ENCODE measurements around the gene ATF7IP2.
"Not testable (repeated sequence)": the region's sequence is repeated elsewhere in the genome, so short reads cannot be mapped to it uniquely, and the experiment has no call there.

Gene ATF7IP2

DNA sequence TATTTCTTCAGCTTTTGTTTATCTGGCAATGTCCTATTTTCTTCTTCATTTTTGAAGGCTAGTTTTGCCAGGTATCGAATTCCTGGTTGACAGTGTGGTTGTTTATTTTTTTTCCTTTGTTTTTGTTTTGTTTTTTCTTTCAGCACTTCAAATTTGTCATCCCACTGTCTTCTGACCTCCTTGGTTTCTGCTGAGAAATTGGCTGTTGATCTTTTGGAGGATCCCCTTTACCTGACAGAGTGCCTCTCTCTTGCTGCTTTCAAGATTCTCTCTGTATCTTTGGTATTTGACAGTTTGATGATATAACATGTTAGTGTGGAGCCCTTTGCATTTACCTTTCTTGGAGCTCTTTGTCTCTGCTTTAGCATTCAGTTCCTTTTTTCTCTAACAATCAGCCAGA, 9.6 kb upstream of the ATF7IP2 start:
- DNase-seq (ENCODE audit: low read depth in 2 of 2), result no peak

DNA sequence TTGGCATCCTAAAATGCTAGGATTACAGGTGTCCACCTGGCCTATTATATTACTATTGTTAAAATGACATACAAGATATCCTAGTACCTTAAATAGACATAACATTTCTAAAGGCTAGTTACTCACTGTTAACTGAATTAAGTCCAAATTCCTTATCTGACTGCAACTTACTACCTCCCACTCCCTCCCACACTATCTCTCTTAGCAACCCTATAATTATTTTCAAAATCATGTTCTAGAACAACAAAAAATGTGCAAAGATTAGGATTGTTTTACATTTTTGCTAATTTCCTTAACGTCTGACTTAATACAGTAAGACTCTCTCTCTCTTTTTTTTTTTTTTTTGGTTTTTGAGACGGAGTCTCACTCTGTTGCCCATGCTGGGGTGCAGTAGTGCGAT, 2.2 kb upstream of the ATF7IP2 start:
- DNase-seq (ENCODE audit: low read depth in 2 of 2), result no peak

DNA sequence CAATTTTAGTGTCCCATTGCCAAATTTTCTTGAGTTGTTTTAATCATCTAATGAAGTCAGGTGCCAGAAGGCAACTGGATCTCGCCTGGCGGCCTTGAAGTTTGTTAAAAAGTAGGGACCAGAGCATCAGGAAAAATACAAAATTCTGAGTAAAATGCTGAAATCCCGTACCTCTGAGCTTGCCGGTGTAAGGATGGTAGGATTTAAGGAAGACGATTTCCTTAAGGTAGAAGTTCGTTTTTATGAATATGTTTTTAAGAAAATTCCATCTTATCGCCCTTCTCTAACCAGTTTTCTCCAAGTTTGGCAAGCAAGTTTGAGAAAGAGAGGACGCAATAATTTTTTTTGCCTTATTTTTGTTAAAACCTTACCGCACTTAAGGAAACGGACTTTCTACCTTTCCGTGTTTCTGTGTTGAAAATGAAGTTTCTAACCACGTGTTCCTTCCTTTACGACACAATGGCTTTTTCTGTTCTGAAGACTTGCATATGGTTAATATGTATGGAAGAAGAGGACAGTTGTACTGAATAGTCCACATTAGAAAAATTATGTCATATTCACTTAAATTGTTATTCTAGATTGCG, 748 bp downstream of the ATF7IP2 start:
- no peak for DNase-seq (ENCODE audit: low read depth in 2 of 2)

DNA sequence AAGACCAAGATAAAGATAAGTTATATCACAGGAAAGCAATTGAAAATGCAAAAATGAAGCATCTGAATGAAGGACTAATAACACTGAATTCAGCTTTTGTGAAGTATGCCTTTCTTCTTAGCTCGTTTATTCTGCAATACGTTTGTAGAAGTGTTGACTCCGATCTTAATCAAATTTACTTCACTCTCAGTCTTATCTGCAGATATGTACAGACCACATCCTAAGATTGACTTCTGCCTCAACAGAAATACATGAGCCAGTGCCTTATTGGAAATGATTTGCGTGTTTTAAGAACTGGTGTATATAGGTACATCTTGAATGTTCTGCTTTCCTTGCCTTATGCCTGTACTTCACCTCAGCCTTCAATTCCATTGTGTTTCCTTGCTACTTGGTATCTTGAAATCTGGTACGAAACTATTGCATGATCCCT, 1.3 kb downstream of the ATF7IP2 start:
- DNase-seq (ENCODE audit: low read depth in 2 of 2), result no peak

GRCh38 chr16:10388988-10389387, 3.1 kb downstream of the ATF7IP2 start:
- DNase-seq (ENCODE audit: low read depth in 2 of 2), result no peak

- no peak for DNase-seq (ENCODE audit: low read depth in 2 of 2)
These were observed 4.5 kb downstream of the ATF7IP2 start for GRCh38 chr16:10390330-10390729.

DNA sequence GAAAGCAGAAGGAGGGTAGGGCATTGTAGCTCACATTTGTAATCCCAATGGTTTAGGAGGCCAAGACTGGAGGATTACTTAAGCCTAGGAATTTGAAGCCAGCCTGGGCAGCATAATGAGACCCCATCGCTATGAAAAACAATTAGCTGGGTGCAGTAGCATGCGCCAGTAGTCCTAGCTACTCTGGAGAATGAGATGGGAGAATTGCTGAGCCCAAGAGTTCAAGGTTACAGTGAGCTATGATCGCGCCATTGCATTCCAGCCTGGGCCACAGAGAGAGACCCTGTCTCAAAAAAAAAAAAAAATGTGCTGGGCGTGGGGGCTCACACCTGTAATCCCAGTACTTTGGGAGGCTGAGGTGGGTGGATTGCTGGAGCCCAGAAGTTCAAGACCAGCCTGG, 5.0 kb downstream of the ATF7IP2 start:
- DNase-seq (ENCODE audit: low read depth in 2 of 2), result no peak

GRCh38 chr16:10391339-10391738, 5.5 kb downstream of the ATF7IP2 start:
- DNase-seq (ENCODE audit: low read depth in 2 of 2), result no peak

DNA sequence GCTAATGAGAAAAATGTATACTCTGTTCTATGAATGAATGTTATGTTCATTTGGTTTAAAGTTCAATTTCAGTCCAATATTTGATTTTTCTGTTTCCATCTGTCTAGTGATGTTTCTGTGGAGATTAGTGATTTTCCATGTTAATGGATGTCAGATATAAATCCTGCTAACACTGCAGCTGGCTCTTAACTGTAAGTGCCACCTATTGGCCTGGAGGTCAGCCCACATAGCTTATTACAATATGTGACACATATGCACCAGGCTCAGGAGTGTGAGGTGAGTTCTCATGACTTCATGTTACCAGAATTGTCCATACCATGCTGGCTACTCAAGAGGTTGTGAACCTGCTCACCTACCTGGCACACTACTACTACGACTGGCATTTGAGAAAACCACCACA, 17.1 kb downstream of the ATF7IP2 start:
- DNase-seq (ENCODE audit: low read depth in 2 of 2), result no peak

- DNase-seq (ENCODE audit: low read depth in 2 of 2), result no peak
These were observed 19.6 kb downstream of the ATF7IP2 start for GRCh38 chr16:10405386-10405939.

GRCh38 chr16:10408824-10409381, 23.0 kb downstream of the ATF7IP2 start:
- no peak for DNase-seq (ENCODE audit: low read depth in 2 of 2)

- DNase-seq (ENCODE audit: low read depth in 2 of 2), result not testable (repeated sequence)
These were observed 23.9 kb downstream of the ATF7IP2 start for GRCh38 chr16:10409713-10410112.

GRCh38 chr16:10410469-10410868, 24.6 kb downstream of the ATF7IP2 start:
- DNase-seq (ENCODE audit: low read depth in 2 of 2), result no peak

DNA sequence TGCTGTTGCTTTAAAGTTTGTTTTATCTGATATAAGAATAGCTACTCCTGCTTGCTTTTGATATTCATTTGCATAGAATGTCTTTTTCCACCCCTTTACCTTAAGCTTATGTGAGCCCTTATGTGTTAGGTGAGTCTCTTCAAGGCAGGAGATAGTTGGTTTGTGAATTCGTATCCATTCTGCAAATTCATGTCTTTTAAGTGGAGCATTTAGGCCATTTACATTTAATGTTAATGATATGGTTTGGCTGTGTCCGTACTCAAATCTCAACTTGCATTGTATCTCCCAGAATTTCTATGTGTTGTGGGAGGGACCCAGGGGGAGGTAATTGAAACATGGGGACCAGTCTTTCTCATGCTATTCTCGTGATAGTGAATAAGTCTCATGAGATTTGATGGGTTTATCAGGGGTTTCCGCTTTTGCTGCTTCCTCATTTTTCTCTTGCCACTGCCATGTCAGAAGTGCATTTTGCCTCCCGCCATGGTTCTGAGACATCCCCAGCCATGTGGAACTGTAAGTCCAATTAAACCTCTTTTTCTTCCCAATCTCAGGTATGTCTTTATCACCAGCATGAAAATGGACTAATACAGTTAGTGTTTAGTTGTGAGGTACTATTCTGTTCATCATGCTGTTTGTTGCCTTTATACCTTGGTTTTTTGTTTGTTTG, 27.2 kb downstream of the ATF7IP2 start:
- no peak for DNase-seq (ENCODE audit: low read depth in 2 of 2)

- DNase-seq (ENCODE audit: low read depth in 2 of 2), result not testable (repeated sequence)
These were observed 32.3 kb downstream of the ATF7IP2 start for GRCh38 chr16:10418204-10418603.

DNA sequence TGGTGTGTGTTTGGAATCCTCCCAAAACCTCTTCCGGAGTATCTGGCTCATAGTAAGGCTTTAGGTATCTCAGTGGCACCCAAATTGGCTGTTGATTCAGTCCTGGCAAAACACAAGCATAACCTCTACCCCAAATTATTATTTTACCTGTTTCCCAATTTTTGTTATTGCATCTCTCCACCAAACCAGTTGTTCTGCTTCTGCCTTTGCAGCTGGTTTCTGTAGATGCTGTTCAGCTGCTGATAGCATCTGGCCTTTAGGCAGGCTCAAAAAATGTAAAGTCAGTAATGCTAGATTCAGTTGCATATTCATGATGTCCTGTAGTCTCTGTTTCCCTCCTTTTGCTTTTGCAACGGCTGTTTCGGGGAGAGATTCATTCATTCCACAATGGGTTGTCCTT, 33.8 kb downstream of the ATF7IP2 start:
- no peak for DNase-seq (ENCODE audit: low read depth in 2 of 2)

- DNase-seq (ENCODE audit: low read depth in 2 of 2), result no peak
These were observed 35.7 kb downstream of the ATF7IP2 start for GRCh38 chr16:10421596-10421995.

DNA sequence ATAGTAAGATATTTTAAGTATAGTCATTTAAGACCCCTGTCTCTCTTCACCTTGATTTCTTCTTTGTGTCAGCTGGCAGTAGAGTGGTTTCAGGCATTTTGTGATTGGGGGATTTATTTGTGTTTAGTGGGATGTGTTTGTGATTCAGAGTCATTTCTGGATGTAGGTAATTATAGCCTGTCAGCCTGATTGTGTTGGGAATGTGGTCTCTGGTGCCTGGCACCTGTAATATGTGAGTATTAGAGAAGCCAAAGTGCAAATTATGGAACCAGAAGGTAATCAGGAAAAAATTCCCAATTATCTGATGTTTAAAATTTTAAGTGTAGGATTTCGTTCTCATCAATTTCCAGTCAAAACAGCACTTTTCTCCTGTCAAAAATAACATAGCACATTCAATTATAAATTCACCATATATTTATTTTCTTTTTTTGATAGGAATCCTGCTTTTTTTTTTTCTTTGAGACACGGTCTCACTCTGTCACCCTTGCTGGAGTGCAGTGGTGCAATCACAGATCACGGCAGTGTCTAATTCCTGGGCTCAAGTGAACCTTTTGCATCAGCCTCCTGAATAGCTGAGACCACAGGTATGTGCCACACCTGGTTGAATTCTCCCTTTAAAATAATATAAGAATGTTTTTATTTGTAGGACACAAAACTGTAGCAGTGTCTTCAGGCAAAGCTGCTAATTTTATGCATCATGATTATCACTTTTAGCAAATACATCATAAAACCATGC, 42.7 kb downstream of the ATF7IP2 start:
- DNase-seq (ENCODE audit: low read depth in 2 of 2), result no peak

DNA sequence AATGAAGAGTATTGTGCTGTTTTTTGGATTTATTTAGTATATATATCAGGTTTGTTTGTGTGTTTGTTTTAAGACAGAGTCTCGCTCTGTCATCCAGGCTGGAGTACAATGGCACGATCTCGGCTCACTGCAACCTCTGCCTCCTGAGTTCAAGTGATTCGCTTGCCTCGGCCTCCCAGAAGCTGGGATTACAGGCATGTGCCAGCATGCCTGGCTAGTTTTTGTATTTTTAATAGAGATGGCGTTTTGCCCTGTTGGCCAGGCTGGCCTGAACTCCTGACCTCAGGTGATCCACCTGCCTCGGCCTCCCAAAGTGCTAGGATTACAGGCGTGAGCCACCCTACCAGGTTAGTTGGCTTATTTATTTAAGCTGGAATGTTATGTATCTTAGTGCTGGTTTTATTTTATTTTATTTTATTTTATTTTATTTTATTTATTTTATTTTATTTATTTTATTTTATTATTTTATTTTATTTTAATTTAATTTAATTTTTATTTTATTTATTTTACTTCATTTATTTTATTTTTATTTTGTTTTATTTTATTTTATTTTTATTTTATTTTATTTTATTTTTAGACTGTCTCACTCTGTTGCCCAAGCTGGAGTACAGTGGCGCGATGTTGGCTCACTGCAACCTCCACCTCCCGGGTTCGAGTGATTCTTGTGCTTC, 43.6 kb downstream of the ATF7IP2 start:
- DNase-seq (ENCODE audit: low read depth in 2 of 2), result not testable (repeated sequence)

DNA sequence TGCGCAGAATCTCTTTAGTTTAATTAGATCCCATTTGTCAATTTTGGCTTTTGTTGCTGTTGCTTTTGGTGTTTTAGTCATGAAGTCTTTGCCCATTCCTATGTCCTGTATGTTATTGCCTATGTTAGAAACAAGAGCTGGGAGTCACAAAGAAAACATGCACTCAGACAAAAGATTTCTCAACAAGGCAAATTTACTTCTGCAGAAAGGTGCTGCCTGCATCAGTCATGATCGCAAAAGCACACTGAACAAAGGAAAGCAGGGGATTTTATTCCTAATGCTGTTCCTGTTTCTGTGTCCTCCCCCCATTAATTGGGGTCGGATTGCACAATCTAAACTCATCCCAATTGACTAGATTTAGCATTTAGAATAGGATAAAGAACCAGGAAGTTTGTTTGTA, 55.9 kb downstream of the ATF7IP2 start:
- no peak for DNase-seq (ENCODE audit: low read depth in 2 of 2)

DNA sequence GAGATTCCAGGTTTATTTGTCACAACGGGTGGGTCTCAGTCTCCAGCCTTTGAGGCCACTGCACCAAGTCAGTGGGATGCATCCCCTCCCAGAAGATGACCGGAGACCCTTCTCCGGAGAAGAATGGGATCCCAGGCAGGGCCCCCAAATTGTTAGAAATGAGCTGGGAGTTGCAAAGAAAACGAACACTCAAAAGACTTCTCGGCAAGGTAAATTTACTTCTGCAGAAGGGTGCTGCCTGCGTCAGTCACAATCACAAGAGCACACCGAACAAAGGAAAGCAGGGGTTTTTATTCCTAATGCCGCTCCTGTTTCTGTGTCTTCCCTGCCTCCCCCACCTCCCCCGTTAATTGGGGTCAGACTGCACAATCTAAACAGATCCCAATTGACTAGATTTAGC, 61.4 kb downstream of the ATF7IP2 start:
- DNase-seq (ENCODE audit: low read depth in 2 of 2), result no peak
